HT-29 (cell line): ENCODE measurements around the gene IL12RB2. TPM values are rescaled to one million over a fixed set of nuclear protein-coding genes. Genes with fewer than 3 reads are reported as not detected.

ENCODE experiments used
- DNase-seq: peaks from one replicate; pipeline ENCODE4 v3.0.0-alpha.2; 2015; ENCODE audit warnings: low spot score
- total RNA-seq: library from RNA; depleted of rRNA; stranded (reverse); fragments of >200 nt; shearing (Covaris generic); gene quantifications from 2 replicates; pipeline ENCODE4 v1.2.3, GENCODE V29; 2014; rRNA removed

Gene IL12RB2
- total RNA-seq = not detected in 2 replicates

GRCh38 chr1:67307251-67308060 is at the start of gene IL12RB2:
TSS of gene IL12RB2 (plus strand) at chr1:67307873. CDS start at chr1:67320369, 12,496 bp downstream.
- DNase-seq = no peak

- DNase-seq = peak; percentile 13
These were observed 46.0 kb upstream of the IL12RB2 start for GRCh38 chr1:67261680-67262079.

- DNase-seq = no peak
These were observed 44.9 kb upstream of the IL12RB2 start for GRCh38 chr1:67262735-67263134.

- no peak for DNase-seq
These were observed 43.5 kb upstream of the IL12RB2 start for GRCh38 chr1:67264152-67264551.

- no peak for DNase-seq
These were observed 42.8 kb upstream of the IL12RB2 start for GRCh38 chr1:67264899-67265298.

- DNase-seq = no peak
These were observed 38.6 kb upstream of the IL12RB2 start for GRCh38 chr1:67269061-67269460.

GRCh38 chr1:67270541-67270940 is 37.1 kb upstream of the IL12RB2 start:
- DNase-seq = no peak

- no peak for DNase-seq
These were observed 34.1 kb upstream of the IL12RB2 start for GRCh38 chr1:67273591-67273990.

GRCh38 chr1:67274623-67275325 is 32.9 kb upstream of the IL12RB2 start:
- DNase-seq = no peak

GRCh38 chr1:67280696-67281095 is 27.0 kb upstream of the IL12RB2 start:
- DNase-seq = no peak

- DNase-seq = peak; percentile 38
These were observed 26.4 kb upstream of the IL12RB2 start for GRCh38 chr1:67281244-67281643.

- DNase-seq = no peak
These were observed 21.7 kb upstream of the IL12RB2 start for GRCh38 chr1:67285780-67286488.

GRCh38 chr1:67290236-67290635 is 17.4 kb upstream of the IL12RB2 start:
- DNase-seq = no peak

GRCh38 chr1:67294836-67295617 is 12.6 kb upstream of the IL12RB2 start:
- no peak for DNase-seq

GRCh38 chr1:67298762-67299161 is 8.9 kb upstream of the IL12RB2 start:
- DNase-seq = peak; percentile 12

- DNase-seq = no peak
These were observed 8.4 kb upstream of the IL12RB2 start for GRCh38 chr1:67299296-67299695.

- DNase-seq = no peak
These were observed 7.1 kb upstream of the IL12RB2 start for GRCh38 chr1:67300561-67300960.

GRCh38 chr1:67304023-67304422 is 3.6 kb upstream of the IL12RB2 start:
- DNase-seq = no peak

GRCh38 chr1:67306547-67306946 is 1.1 kb upstream of the IL12RB2 start:
- no peak for DNase-seq

GRCh38 chr1:67308136-67308535 is 463 bp downstream of the IL12RB2 start:
- DNase-seq = no peak

GRCh38 chr1:67312615-67313014 is 4.9 kb downstream of the IL12RB2 start:
- DNase-seq = no peak
